Adrenal gland (tissue), 12 donors: Measurements from ENCODE around the gene BFAR. TPM values are rescaled to one million over a fixed set of nuclear protein-coding genes. Genes with fewer than 3 reads are reported as not detected.
"Not testable (repeated sequence)": the region's sequence is repeated elsewhere in the genome, so short reads cannot be mapped to it uniquely, and the experiment has no call there.

Experiments used
- DNase-seq, 7 donors: peaks; one replicate each; pipeline ENCODE4 v3.0.0-alpha.2; 2019 to 2020
- H3K27ac ChIP-seq, 5 donors: fragments of 200-600 bp; sonication (generic) in 4 of 5; 1 replicate in 3 of 5; 2 replicates in 2 of 5; pipeline versions ENCODE4 v1.5.1 to v1.8.0; 2016 to 2020; ENCODE audit warnings: mild to moderate bottlenecking in 1 of 5
- H3K27me3 ChIP-seq: fragments of 200-600 bp; 2 replicates; pipeline ENCODE4 v1.8.0; 2021
- H3K36me3 ChIP-seq, 2 donors: fragments of 200-600 bp; replicated peaks in 1 of 2; 1 replicate in 1 of 2; 2 replicates in 1 of 2; pipeline versions ENCODE4 v1.5.1 to v1.8.0; 2018 to 2022
- H3K4me1 ChIP-seq, 2 donors: fragments of 200-600 bp; replicated peaks in 1 of 2; 1 replicate in 1 of 2; 2 replicates in 1 of 2; pipeline versions ENCODE4 v1.5.1 to v1.8.0; 2018 to 2021
- H3K4me3 ChIP-seq, 4 donors: fragments of 200-600 bp; sonication (generic) in 3 of 4; one replicate each; pipeline ENCODE4 v1.5.1; 2016 to 2018
- H3K9me3 ChIP-seq, 3 donors: fragments of 200-600 bp; sonication (generic) in 1 of 3; replicated peaks in 1 of 3; 1 replicate in 2 of 3; 2 replicates in 1 of 3; pipeline versions ENCODE4 v1.5.1 to v1.8.0; 2016 to 2021
- WGBS, 4 donors: extraction: QIAGEN DNeasy Blood & Tissue Kit in 2 of 4; methylation state at CpG; one replicate each; pipeline versions ENCODE4 v1.1.5 to v1.1.7; 2013 to 2017; 5-methylcytosine and 5-hydroxymethylcytosine counted together
- intact Hi-C, 2 donors: fragments of 100-400 bp; cut with DNase I; formaldehyde crosslinking; loops; one replicate each; pipeline versions ENCODE4 v1.14.1 to v1.15.0; 2022 to 2023
- polyA plus RNA-seq, 3 donors: library from polyadenylated mRNA; stranded (reverse); fragments of 200-250 nt in 2 of 3; fragments of 350-450 nt in 1 of 3; fragmentation: Illumina TruSeq in 1 of 3; extraction: RNeasy Lipid Tissue Mini Kit (QIAGEN cat#74804) in 1 of 3; gene quantifications; one replicate each; pipeline ENCODE4 v1.2.3, GENCODE V29; 2013 to 2014
- small RNA-seq, 2 donors: library from RNA; depleted of rRNA; stranded (forward); fragments of <200 nt; gene quantifications; one replicate each; pipeline ENCODE3, GENCODE V24; 2016
- total RNA-seq, 9 donors: library from RNA; depleted of rRNA in 4 of 9; stranded (reverse); fragments of >200 nt in 4 of 9; fragments of 120-200 nt in 1 of 9; fragmentation: NEBNext Ultra II Directional in 1 of 9; extraction: Animal tissue kit (Norgen Biotek cat#: 25700) in 1 of 9; gene quantifications; one replicate each; pipeline versions ENCODE4 v1.1.0 to v1.2.4, GENCODE V29; 2013 to 2023
- donor health status: healthy with polysubstance abuse.
- donor health status: Bipolar disorder and iron deficiency.
- donor health status: DM: yes; HTN: yes; CAD: no.
- donor health status: DM: no; HTN: no; CAD: no.
- donor health status: DM: no; HTN: no; CAD: no.
- donor health status: DM: yes; HTN: yes; CAD: no.

BFAR gene
- total and polyA plus RNA-seq, 12 donors, result 20.3 to 75.8 (median 55.2) TPM

GRCh38 chr16:14702672-14703071 is 69.9 kb downstream of the BFAR start:
- intact Hi-C loops, DNase-seq, H3K9me3 ChIP-seq, H3K4me3 ChIP-seq, H3K36me3 ChIP-seq, H3K27ac ChIP-seq, H3K4me1 ChIP-seq, H3K27me3 ChIP-seq: not testable (repeated sequence)
- no CpG with 5 or more reads among the region's 11 CpGs for WGBS, 4 donors

GRCh38 chr16:14703156-14704011 is 70.6 kb downstream of the BFAR start, which contains the start of gene NPIPA3:
NPIPA3 (plus strand) TSS chr16:14703411; CDS start chr16:14708944, 5,533 bp downstream.
- H3K27me3 ChIP-seq, DNase-seq, H3K36me3 ChIP-seq, H3K4me3 ChIP-seq, H3K27ac ChIP-seq, intact Hi-C loops, H3K9me3 ChIP-seq, H3K4me1 ChIP-seq: not testable (repeated sequence)
- WGBS, 4 donors, result no CpG with 5 or more reads among the region's 73 CpGs

Small RNAs within 50 kb of the gene (small RNA-seq; reads per million reads assigned to genes)
- gene RN7SL274P (0 reads per million in 2 donors), gene RNU7-125P (0 reads per million in 2 donors)

Other genes starting within 250 kb of the BFAR start
- 100 to 1,000 TPM in 1 of 9 donors, 10 to 100 TPM in 8; 30.8 to 121 (median 36.3) TPM for gene PARN, start 2.7 kb upstream of the BFAR start, total RNA-seq
- gene PARN, start 2.7 kb upstream of the BFAR start, polyA plus RNA-seq, result 10 to 100 TPM; 11.7 to 60.2 (median 15.1) TPM
- not detected for gene PLA2G10, start 61.4 kb downstream of the BFAR start, total RNA-seq
- gene PLA2G10, start 61.4 kb downstream of the BFAR start, polyA plus RNA-seq, result not detected
- 1 to 10 TPM in 7 of 9 donors, under 1 TPM in 1, not detected in 1; 0.60 to 6.0 (median 2.2) TPM for gene NPIPA3, start 70.5 kb downstream of the BFAR start, total RNA-seq
- gene NPIPA3, start 70.5 kb downstream of the BFAR start, polyA plus RNA-seq, result 1 to 10 TPM in 2 of 3 donors, under 1 TPM in 1; 0.73 to 8.1 (median 6.5) TPM
- 1 to 10 TPM in 4 of 9 donors, under 1 TPM in 3, not detected in 2; 0.43 to 3.4 (median 1.7) TPM for gene NPIPA2, start 109.6 kb downstream of the BFAR start, total RNA-seq
- gene NPIPA2, start 109.6 kb downstream of the BFAR start, polyA plus RNA-seq, result 10 to 100 TPM in 1 of 3 donors, 1 to 10 TPM in 2; 2.5 to 20.8 (median 8.9) TPM
- 100 to 1,000 TPM in 1 of 9 donors, 10 to 100 TPM in 8; 32.8 to 103 (median 73.3) TPM for gene NOMO1, start 200.8 kb downstream of the BFAR start, total RNA-seq
- gene NOMO1, start 200.8 kb downstream of the BFAR start, polyA plus RNA-seq, result 100 to 1,000 TPM in 1 of 3 donors, 10 to 100 TPM in 2; 19.1 to 131 (median 30.1) TPM